ENCODE data around the gene POR.

- TF ChIP-seq ZNF8 (CRISPR knock-in tag; IDR thresholded peaks at IDR 0.05) (no peak), PATZ1 (CRISPR knock-in tag; IDR thresholded peaks at IDR 0.05; ENCODE audit: borderline replicate concordance) (no peak), ZFP3 (CRISPR knock-in tag; IDR thresholded peaks at IDR 0.05) (no peak), OSR1 (CRISPR knock-in tag; IDR thresholded peaks at IDR 0.05) (no peak), ARNTL (CRISPR knock-in tag; IDR thresholded peaks at IDR 0.05; ENCODE audit: borderline replicate concordance, low read depth) (no peak), ZC3H10 (CRISPR knock-in tag; IDR thresholded peaks at IDR 0.05) (no peak)
These were observed 73.0 kb downstream of the POR start for GRCh38 chr7:75987805-75988567.
